Measurements from ENCODE around the gene FMNL1. TPM values are rescaled to one million over a fixed set of nuclear protein-coding genes. Genes with fewer than 3 reads are reported as not detected.

Gene FMNL1
- total RNA-seq, 1 donor from 2014 or later, result 8.2 TPM

DNA sequence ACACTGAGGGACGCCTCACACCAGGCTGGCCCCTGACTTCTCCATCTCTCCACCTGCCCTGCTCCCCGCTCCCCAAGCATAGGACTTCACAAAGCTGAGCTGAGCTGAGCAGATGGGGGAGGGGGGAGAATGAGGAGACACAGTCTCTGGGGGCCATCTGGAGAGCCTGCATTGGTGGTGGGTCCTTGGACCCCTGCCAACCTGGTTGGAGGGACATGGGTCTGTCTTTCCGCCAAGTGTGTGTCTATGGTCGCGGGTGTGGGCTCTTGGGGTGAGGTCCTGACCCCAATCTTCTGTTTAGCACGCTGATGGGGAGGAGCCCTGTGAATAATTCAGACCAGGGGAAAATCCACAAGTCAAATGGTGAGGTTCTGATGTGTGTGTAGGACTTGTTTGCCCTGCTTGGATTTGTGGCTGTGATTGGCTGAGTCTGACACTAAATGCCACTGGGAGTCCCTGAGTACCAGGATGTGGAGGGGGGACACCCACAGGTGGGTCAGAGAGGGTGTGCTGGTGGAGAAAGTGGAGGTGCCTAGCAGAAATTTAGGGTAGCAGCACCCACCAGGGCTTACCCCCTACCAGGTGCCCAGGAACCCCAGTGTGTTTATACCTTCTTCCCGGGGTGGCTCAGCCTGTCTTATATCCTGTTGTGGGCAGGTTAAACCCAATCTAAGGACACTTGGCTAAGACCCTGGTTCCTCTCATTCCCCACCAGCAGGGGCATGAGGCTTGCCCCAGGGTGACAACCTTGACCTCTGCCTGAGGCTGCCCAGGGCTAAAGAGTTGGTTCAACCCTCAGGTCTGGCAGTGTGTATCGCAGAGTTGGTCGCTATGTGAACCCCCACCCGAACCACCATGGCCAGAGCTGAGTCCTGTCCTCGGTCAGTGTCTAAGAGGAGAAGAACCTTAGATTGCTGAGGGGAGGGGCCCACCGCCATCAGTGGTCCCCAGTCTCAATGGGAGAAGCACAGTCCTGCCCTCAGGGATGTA, 2.1 kb downstream of the FMNL1 start:
- DNase-seq, result no peak

DNA sequence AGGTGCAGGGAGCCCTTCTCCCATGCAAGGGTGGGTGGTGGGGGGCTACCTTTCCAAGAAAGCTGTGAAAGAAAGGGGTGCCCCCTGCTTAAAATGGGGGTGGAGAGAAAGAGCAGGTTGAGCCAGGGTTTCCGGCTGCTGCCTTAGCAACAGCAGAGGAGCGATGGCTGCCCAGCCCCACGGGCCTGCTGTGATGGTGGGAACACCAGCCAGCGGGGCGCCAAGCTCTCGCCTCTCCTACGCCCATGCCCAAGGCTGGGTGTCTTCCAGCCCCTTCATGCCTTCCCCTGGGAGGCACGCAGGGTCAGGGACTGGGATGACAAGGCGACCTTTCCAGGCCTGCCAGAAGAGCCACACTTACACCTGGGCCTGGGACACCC, 3.0 kb downstream of the FMNL1 start:
- DNase-seq, result no peak

DNA sequence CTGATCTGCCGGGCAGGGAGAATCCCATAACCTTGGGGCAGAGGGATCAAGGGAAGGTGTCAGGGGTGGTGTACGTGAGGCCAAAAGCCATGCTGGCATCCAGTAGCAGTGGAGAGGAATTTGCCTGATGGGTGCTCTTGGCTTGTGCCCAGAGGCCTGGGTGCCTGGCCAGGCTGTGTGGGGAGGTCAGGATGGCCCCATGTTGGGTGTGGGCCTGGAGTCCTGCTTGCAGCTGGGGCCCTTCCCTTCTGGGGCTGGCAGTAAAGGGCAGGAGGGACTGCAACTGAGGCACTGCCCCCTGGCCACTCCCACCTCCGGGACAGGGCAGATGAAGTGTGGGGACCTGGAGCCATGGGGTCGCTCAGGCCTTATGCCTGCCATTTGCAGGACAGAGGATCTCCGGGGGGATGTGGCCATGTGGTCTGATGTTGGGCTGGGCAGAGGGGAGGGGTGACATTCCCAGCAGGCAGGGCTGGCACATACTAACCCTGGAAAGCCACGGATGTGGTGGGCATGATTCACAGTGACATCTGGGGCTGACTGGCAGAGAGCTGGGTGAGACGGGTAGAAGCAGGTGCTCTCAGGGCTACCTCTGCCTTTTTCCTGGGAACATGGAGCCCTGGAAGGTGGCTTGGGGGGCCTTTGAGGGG, 3.5 kb downstream of the FMNL1 start:
- DNase-seq, result peak; percentile 35

DNA sequence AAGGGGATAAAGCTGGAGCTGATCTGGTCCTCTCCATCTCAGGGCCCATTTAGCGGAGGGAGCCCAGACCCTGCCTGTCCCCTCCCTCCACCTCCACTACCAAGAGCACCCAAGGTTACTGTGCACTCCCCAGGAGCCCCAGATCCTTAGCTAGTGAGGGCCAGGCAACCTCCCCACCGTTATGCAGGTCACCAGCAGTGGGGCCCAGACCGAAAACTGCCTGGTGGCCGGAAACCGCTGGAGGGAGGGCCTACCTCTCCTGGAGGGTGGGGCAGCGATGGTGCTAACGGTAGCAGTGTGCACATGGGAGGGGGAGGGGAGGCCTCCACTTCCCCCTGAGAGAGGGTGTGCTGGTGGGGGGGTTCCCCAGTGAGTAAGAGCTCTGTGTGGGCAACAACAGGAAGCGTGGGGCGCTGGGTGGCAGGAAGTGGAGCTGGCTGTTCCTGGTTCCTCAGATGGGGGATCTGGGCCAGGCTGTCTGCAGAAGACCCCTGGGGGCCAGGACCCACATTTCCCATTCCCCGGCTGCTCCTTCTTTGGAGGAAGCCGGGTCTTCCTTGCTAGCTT, 4.4 kb downstream of the FMNL1 start:
- no peak for DNase-seq

DNA sequence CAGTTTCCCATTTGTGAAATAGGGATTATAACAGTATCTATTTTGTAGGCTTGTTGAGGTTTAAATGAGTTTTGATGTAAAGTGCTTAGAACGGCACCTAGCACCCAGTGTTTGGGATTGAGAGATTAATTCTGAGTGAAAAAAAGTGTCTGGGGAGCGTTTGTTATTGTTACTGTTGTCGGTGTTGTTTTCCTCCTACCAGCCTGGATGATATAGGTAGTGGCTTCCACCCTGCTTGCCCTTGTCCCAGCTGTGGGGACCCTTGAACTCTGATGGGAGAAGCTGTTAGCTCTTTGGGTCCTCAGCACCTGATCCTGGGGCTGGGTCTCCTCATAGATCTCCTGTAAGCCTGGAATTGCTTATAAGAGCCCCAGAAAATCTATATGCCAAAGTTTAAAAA, 4.9 kb downstream of the FMNL1 start:
- DNase-seq, result no peak

DNA sequence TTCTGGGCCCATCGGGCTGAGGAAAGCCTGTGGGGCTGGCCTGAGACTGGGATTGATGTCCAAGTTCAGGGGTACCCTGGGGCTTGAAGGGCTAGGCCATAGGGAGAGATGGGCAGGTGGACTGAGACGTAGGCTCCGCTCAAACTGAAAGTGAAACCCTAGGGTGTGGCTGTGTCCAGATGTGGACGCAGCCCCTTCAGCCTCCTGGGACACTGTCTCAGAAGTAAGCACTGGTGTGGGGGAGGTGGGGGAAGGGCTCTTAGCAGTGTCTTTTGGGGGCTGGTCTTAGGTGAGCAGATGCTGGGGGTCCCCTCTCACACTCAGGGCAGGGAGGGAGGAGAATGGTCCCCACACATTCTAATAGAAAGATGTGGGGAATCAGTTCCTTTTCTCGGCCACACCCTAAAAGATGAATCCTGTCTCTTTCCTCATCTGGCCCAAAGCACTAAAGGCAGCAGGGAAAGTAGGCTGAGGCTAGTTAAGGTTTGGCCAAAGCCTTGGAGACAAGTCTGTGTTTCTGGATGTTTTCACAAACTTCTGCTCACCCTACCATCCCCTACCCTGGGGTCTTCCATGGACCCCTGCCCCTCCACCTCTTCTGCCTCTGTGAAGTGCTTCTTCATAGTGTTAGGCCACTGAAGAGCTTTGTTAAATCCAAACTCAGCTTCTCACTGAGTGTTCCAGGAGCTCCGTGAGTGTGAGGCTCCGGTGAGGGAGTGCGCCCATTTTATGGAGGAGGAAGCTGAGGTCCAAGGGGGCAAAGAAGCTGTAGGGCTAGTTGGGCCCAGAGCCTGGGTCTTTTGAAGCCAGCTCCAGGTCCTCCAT, 5.6 kb downstream of the FMNL1 start:
- DNase-seq, result no peak

DNA sequence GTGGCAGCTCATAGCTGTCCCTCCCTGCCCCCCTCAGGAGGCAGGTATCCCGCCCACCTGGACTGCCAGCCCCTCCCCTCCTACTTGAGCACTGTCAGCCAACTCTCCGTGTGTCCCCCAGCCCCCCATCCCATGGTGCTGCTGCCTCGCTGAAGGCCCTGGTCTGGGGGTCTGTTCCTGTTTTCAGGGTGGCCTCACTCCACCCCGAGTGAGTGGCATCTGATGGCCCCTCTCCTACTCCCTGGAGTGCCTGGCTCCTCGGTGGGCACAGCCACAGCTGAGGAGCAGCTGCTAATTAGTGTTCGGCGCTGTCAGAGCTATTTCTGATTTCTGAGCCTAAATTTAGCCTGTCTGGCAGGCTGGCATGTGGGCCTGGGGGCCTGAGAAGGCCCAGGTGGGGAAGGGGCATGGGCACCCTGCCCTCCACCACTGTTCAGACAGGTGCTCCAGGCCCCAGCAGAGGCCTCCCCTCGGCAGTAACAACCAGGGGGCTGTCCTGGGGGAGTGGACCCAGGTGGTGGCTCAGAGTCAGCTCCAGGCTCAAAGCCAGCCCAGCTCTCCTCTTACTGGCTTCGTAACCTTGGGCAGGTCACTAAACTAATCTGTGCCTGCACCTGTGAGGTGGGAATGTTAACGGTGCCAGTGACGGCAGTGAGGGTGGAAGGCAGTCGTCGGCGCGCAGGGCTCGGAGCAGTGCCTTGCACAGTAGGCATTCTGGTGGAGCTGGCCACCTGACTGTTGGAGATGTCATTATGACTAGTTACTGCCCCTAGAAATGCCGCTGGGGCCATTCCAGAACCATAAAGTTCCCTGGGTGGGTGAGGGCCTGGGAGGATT, 6.5 kb downstream of the FMNL1 start:
- DNase-seq, result peak; percentile 71

DNA sequence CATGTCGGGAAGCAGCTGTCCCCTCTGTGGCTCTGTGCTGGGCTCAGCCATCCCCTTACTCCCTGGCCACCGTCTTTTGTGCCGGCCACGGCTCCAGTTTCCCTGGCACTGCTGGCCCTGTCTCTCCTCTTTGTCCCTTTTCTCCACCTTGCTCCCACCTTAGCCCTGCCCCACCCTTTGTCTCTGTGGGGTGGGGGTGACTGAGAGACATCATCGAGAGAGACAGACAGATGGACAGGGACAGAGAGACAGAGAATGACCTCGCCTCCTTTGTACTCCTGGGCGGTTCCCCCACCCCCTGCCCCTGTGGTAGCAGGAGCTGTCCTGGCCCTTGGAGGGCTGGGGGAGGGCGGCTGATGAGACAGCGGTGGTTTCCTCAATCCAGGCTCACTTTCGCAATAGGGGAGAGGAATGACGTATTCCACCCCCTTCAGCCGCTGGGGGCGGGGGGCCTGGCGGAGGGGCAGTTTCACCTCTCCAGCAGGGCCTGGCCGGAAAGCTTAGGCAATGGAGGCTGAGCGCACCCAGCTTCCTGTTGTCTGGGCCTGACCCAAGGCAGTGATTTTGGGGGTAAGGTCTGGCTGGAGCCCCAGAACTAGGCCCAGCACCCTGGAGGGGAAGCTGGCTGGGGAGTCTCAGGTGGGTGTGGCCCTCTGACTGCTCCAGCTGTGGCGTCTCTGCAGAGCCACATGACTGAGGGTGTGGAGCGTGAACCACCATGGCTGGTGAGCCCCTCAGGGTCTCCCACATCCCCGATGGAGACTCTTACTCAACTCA, 7.3 kb downstream of the FMNL1 start:
- peak; percentile 73 for DNase-seq

DNA sequence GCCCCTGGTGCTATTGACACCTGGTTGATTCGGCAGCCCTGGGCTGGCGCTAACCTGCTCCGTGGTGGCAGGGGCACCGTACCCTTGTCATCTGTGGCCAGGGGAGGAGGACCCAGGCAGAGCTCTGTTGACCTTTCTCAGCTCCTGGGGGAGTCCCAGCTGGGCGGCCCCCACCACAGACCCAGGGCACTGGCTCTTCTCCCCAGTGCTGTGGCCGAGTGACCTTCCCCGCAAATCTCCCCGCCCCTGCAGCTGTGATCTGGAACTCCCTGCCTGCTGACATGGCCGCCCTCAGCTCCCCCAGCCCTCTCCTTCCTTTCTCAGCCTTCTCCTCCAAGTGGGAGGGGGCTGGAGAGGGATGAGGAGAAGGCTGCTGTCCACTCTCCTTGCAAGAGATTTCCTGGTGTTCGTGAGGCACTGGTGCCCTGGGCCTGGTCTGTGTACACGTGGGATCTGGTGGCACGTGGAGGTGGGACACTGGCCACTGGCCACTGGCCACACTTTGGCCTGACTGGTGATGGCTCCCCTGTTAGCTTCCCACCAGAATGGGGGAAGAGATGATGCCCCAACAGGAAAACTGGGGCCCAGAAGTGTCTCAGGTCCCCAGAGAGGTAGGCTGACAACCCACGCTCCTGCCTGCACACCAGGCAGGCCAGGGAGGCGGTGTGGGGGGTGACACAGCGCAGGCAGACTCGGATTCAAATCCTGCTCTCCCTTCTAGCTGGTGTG, 8.2 kb downstream of the FMNL1 start:
- DNase-seq, result peak; percentile 30

DNA sequence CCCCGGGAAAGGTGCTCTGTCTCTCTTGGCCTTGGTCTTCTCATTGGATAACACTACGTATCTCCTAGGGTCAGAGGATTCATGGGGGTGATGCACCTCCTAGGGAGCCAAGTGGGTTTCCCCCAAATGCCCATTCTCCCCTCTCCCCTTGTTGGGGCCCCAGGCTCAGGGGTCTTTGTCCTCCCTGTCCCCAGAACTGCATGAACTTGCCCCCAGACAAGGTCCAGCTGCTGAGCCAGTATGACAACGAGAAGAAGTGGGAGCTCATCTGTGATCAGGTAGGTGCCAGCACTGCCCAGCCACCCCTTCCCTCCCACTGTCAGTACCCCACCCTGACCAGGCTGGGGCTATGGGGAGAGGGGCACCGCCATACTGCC, 8.7 kb downstream of the FMNL1 start:
- DNase-seq, result no peak

DNA sequence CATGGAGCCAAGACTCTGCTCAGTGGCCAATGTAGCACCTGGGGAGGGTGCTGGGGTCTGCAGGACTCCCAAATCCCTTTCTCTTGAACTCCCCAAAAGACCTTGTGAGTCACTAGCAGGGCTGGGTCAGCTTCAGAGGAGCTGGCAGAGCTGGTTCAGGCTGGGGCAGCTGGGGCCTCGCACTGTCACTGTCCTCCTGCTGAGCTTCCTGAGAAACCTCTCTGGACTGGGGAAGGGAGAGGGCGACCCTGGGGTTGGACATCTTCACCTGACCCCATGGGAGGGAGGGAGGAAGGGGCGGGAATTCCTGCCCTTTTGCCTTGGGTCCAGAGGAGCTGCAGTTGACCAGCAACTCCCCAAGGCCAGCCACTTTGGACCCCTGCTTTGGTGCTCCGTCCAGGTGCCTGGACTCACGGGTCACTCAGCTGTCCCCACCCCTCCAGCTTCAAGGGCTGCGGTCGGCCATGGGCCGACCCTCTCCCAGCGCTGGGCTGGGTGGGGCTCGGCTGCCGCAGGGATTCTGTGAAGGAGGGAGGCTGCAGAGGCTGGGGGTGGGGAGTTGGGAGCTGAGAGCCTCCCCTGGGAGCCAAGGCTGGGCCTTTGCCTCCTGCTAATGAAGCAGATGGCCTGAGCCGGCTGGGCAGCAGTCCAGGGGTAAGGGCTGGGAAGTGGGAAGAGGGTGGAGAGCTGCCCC, 9.2 kb downstream of the FMNL1 start:
- DNase-seq, result peak; percentile 72

DNA sequence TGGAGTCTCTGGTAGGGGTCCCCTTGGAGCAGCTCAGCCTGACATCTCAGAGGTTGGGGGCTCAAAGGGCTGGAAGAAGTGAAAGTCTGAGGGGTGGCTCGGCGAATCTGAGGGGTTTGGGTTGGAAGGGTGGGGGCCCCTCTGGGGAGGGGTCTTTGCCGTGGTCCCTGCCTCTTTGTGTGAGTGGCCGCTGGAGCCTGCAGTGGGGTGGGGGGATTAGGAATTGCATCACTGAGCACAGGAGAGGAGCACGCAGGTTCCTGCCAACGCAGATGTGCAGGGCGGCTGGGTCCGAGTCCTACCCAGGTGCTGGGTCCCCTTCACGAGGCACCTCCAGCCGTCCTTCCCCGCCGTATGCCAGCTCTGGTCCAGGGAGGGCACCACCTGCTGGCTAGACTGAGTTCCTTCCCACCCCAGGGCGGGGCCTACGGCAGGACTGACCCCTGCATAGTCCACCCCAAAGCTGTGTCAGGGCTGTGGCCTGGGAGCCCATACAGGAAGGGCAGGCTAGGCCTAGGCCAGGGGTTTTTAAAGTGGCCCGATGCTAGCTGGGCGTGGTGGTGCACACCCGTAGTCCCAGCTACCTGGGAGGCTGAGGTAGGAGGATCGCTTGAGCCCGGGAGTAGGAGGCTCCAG, 9.9 kb downstream of the FMNL1 start:
- DNase-seq, result no peak

DNA sequence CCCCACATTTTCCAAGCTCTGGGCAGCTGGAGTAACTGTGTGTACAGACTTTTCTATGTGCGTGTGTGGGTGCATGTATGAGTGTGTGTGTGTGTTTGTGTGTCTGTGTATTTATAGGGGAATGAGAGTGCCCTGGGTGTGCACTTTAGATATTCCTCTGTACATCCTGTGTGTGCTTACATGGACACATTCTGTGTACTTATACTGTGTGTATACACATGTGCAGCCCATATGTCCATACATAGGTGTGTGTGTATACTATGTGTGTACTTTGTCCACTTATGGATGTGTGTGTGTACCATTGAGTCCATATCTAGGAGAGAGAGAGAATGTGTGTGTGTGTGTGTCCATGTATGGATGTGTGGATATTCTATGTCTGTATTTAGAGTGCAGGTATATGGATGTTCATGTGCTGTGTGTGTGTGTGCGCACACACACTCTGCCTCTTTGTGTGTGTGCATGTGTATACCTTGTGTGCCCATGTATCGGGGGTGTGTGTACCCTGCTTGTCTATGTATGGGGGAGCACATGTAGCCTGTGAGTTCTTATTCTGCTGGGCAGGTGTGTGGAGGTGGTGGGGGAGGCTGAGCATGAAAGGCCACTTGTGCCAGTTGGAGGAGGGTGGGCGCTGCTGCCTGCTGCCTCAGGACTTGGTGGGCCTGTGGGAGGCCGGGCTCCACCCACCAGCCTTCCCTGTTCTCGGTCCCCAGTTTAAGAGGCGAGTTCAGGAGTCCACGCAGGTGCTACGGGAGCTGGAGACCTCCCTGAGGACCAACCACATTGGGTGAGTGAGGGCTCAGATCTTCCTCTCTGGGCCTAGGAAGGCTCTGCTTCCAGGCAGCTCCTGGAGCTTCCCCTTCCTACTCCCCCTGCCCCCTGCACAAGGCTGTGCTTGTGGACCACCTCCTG, 11.1 kb downstream of the FMNL1 start:
- no peak for DNase-seq

DNA sequence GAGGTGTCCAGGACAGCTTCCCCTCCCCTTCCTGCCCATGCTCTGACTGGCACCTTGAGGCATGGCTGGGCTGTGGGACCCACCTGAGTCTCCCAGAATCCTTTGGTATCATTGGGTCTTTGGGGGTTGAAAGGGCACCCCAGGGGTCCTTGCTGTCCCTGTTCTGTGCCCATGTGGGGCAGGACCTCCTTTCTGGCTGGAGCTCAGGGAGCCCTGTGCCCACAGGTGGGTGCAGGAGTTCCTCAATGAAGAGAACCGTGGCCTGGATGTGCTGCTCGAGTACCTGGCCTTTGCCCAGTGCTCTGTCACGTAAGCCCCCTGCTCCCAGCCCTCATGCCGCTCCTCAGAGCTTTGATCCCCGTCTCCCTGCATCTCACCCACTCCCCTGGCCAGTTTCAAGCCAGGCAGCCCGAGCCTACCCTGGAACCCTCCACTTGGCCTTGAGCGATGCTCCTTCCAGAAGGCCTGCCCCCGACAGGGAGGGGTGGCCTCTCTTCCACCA, 11.8 kb downstream of the FMNL1 start:
- DNase-seq, result no peak

DNA sequence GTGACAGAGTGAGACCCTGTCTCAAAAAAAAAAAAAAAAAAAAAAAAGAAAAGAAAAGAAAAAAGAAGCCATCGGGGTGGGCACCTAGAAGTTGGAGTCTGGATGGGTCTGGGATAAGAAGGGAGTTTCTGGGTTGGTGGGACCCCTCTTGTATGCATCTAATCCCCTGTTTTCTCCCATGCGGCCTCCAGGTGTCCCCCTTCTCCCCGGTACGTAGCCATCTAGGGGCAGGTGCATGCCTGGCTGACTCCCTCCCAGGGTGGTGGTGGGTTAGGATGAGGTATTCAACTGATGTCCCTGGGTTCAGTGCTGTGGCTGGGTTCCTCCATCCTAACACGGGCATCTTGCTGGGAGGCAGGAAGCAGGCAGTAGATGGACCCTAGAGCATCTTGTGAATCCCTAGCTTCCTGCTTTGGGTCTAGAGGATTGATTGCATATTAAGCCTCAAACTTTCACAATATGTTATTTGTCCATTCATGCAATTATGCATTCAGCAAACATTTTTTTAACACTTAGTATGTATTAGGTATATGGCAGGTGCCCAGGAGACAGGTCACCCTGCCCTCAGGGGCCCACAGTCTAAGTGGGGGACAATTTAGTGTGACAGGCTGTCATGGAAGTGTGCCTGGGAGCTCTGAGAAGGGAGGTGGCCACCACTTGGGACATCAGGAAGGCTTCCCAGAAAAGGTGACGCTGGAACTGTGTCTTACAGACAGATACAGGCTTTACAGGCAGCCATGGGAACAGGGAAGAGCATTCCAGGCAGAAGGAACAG, 13.1 kb downstream of the FMNL1 start:
- DNase-seq, result no peak

DNA sequence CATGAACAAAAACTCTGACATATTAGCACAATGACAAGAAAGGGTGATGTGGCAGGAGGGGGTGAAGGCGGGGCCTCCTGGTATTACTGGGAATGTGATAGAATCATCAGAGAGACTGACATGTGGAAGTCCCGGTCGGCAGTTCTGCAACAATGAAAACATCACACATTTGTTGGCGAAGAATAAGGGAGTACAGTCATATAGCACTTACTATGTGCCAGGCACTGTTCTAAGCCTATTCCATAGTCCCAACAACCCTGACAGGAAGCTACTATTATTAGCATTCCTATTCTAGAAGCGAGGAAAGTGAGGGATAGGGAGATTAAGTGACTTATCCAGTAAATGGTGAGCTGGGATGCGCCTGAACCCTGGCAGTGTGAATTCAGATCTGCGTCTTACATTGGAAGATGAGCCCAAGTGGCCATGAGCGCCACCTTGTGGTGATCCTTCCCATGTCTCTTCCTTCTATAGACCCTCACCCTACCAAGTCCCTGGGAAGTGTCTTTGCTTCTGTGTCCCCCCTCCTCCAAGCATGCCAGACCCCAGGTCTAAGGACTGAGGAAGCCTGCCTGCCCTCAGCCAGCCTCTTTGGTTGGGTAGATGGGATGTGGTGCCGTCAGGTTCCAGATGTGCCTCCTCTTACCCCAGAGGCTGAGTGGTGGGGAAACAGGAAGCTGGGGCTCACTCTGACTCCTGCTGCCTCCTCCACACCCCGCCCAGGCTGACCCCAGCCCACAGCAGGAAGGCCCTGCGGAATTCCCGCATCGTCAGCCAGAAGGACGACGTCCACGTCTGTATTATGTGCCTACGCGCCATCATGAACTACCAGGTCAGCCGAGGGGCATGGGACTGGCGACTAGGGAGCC, 14.0 kb downstream of the FMNL1 start:
- DNase-seq, result peak; percentile 83
